Subcutaneous abdominal adipose tissue (tissue), 5 donors: ENCODE measurements around the gene ACSM2B.
"Not testable (repeated sequence)": the region's sequence is repeated elsewhere in the genome, so short reads cannot be mapped to it uniquely, and the experiment has no call there.

Experiments
- H3K27ac ChIP-seq: one replicate; pipeline ENCODE4 v1.7.0; 2013; ENCODE audit warnings: low read depth, mild to moderate bottlenecking, inconsistent platforms, low read length, moderate library complexity
- H3K27me3 ChIP-seq, 5 donors: one replicate each; pipeline ENCODE4 v1.7.0; 2013; ENCODE audit warnings: low read length in 5 of 5, inconsistent platforms in 1 of 5; ENCODE audit not compliant: control insufficient read depth in 5 of 5, insufficient read depth in 4 of 5
- H3K36me3 ChIP-seq, 5 donors: one replicate each; pipeline ENCODE4 v1.7.0; 2013; ENCODE audit warnings: low read length in 5 of 5; ENCODE audit not compliant: control insufficient read depth in 5 of 5, insufficient read depth in 5 of 5
- H3K4me1 ChIP-seq, 5 donors: one replicate each; pipeline ENCODE4 v1.7.0; 2013; ENCODE audit warnings: low read length in 5 of 5, mild to moderate bottlenecking in 3 of 5, moderate library complexity in 1 of 5; ENCODE audit not compliant: control insufficient read depth in 5 of 5, insufficient read depth in 5 of 5
- H3K4me3 ChIP-seq, 5 donors: one replicate each; pipeline ENCODE4 v1.7.0; 2013; ENCODE audit warnings: low read length in 5 of 5, low read depth in 1 of 5
- H3K9ac ChIP-seq, 5 donors: one replicate each; pipeline ENCODE4 v1.7.0; 2013; ENCODE audit warnings: low read length in 5 of 5, mild to moderate bottlenecking in 4 of 5, moderate library complexity in 3 of 5
- H3K9me3 ChIP-seq, 5 donors: one replicate each; pipeline ENCODE4 v1.7.0; 2013; ENCODE audit warnings: low read length in 5 of 5; ENCODE audit not compliant: control insufficient read depth in 5 of 5
- donor health status: healthy.
- donor health status: healthy.
- donor health status: healthy.
- donor health status: healthy.
- donor health status: healthy.

ACSM2B gene

DNA sequence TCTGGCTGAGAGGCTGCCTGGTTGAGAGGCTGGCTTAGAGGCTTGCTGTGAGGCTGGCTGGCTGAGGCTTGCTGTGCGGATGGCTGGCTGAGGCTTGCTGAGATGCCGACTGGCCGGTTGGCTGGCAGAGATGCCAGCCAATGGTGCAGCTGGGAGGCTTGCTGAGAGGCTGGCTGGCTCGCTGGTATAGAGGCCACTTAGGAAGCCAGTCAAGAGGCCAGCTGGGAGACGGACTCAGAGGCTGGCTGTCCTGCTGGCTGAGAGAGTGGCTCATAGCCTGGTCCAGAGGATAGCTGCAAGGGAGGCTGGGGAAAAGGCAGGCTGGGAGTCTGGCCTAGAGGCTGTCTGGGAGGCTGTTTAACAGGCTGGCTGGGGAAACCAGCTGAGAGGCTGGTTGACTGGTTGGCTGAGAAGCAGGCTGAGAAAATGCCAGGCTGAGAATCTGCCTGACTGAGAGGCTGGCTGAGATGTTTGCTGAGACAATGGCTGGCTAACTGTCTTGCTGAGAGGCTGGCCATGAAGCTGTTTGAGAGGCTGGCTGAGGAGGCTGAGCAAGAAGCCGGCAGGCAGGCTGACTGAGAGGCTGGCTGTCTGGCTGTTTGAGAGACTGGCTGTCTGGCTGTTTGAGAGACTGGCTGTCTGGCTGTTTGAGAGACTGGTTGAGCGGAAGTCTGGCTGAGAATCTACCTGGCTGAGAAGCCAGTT, 37.5 kb upstream of the ACSM2B start:
- H3K36me3 ChIP-seq = no peaks in the 10 kb centered on the region

DNA sequence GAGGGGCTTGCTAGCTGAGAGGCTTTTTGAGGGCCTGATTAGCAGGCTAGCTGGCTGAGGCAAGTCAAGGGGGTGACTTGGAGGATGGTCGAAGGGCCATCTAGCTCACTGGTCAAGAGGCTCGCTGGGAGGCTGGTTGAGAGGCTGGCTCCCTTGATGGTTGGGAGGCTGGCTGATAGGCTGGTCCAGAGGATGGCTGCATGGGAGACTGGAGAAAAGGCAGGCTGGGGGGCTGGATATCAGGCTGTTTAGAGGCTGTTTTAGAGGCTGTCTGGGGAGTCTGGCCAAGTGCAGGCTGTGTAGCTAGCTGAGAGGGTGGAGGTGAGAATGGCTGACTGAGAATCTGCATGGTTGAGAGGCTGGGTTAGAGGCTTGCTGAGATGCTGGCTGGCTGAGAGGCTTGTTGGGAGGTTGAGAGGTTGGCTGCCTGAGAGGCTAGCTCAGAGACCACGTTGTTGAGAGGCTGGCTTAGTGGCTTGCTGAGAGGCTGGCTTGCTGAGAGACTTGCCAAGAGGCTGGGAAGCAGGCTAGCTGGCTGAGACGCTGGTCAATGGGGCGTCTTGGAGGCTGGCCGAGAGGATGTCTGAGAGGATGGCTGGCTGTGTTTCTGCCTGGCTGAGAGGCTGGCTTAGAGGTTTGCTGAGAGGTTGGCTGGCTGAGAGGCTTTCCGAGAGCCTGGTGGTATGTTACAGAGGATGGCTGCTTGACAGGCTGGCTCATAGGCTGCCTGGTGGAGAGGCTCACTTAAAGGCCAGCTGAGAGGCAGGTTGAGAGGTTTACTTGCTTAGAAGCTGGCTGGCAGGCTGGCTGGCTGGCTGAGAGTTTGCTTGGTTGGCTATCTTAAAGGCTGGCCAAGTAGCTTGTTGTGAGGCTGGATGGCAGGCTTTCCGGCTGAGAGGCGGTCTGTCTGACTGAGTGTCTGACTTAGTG, 36.6 kb upstream of the ACSM2B start:
- no peaks in the 10 kb centered on the region for H3K27me3 ChIP-seq
- H3K4me1 ChIP-seq = peaks cover 0 to 26% (median 19%) of the 10 kb centered on the region in 5 donors
- no peaks in the 10 kb centered on the region for H3K36me3 ChIP-seq
- no peak overlapping the region for H3K9ac ChIP-seq
- H3K27ac ChIP-seq = no peak overlapping the region
- no peaks in the 10 kb centered on the region for H3K9me3 ChIP-seq
- no peak overlapping the region for H3K4me3 ChIP-seq

More for the DNA sequence above, 37.5 kb upstream of the ACSM2B start:
- Histone ChIP-seq H3K9me3 (no peaks in the 10 kb centered on the region), H3K4me1 (peaks cover 0 to 26% (median 19%) of the 10 kb centered on the region in 5 donors), H3K4me3 (no peak overlapping the region), H3K9ac (no peak overlapping the region), H3K27me3 (no peaks in the 10 kb centered on the region), H3K27ac (no peak overlapping the region)

DNA sequence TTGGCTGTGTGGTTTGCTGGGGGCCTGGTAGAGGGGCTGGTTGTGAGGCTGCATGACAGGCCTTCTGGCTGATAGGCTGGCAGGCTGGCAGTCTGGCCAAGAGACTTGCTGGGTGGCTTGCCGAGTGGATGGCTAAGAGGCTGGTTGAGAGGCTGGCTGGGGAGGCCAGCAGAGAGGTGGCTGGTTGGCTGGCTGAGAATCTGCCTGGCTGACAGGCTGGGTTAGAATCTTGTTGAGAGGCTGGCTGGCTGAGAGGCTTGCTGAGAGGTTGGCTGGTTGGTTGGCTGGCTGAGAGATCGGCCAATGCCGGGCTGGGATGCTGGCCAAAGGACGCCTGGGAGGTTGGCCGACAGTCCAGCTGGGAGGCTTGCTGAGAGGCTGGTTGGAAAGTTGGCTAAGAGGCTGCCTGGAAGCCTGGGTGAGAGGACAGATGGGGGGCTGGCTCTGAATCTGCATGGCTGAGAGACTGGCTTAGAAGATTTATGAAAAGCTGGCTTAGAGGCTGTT, 35.9 kb upstream of the ACSM2B start:
- H3K36me3 ChIP-seq = no peaks in the 10 kb centered on the region
- H3K27me3 ChIP-seq = no peaks in the 10 kb centered on the region
- H3K27ac ChIP-seq = no peak overlapping the region
- no peaks in the 10 kb centered on the region for H3K9me3 ChIP-seq
- peaks cover 0 to 26% (median 19%) of the 10 kb centered on the region in 5 donors for H3K4me1 ChIP-seq
- no peak overlapping the region for H3K4me3 ChIP-seq
- H3K9ac ChIP-seq = no peak overlapping the region

DNA sequence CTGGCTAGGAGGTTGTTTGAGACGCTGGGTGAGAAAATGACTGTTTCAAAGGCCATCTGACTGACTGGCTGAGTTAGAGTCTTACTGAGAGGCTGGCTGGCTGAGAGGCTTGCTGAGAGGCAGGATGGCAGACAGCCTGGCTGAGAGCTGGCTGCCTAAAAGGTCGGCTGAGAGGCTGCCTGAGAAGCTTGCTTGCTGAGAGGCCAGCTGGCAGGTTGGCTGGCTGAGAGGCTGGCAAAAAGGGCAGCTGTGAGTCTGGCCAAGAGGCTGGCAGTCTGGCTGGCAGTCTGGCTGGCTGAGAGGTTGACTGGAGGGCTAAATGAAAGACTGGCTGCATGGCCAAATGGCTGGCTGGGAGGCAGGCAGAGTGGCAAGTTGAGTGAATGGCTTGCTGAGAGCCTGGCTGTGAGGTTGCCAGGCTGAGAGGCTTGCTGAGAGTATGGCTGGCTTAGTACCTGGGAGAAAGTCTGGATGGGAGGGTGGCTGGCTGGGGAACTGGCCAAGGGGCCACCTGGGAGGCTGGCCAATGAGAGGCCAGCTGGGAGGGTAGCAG, 35.3 kb upstream of the ACSM2B start:
- no peak overlapping the region for H3K9ac ChIP-seq
- H3K9me3 ChIP-seq = no peaks in the 10 kb centered on the region
- H3K27ac ChIP-seq = no peak overlapping the region
- no peaks in the 10 kb centered on the region for H3K36me3 ChIP-seq
- peaks cover 0 to 26% (median 19%) of the 10 kb centered on the region in 5 donors for H3K4me1 ChIP-seq
- no peaks in the 10 kb centered on the region for H3K27me3 ChIP-seq
- no peak overlapping the region for H3K4me3 ChIP-seq

DNA sequence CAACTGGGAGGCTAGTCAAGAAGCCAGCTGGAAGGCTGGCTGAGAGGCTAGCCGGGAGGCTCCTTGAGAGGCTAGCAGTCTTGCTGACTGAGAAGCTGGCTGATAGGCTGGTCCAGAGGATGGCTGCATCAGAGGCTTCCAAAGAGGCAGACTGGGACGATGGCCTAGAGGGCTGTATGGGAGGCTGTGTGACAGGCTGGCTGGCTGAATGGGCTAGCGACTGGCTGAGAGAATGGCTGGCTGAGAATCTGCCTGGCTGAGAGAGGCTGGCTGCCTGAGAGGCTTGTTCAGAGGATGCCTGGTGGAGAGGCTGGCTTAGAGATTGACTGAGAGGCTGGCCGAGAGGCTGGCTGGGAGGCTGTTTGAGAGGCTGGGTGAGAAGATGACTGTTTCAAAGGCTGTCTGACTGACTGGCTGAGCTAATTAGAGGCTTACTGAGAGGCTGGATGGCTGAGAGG, 34.8 kb upstream of the ACSM2B start:
- no peaks in the 10 kb centered on the region for H3K27me3 ChIP-seq
- no peaks in the 10 kb centered on the region for H3K36me3 ChIP-seq
- no peak overlapping the region for H3K4me3 ChIP-seq
- H3K27ac ChIP-seq = no peak overlapping the region
- H3K4me1 ChIP-seq = peaks cover 0 to 26% (median 19%) of the 10 kb centered on the region in 5 donors
- no peaks in the 10 kb centered on the region for H3K9me3 ChIP-seq
- no peak overlapping the region for H3K9ac ChIP-seq

DNA sequence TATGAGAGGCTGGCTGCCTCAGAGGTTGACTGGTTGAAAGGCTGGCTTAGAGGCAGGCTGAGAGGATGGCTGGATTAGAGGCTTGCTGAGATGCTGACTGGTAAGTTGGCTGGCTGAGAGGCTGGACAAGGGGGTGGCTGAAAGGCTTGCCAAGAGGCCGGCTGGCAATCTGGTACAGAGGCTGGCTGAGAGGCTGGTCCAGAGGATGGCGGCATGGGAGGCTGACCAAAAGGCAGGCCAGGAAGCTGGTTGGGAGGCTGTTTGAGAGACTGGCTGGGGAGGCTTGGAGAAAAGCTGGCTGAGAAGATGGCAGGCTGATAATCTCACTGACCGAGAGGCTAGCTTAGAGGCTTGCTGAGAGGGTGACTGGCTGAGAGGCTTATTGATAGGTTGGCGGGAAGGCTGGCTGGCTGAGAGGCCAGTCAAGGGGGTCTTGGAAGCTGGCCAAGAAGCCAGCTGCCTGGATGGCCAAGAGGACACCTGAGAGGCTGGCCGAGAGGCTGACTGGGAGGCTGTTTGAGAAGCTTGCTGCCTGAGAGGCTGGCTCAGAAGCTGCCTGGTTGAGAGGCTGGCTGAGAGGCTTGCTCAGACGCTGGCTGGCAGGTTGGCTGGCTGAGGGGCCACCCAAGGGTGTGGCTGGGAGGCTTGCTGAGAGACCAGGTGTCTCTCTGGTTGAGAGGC, 34.2 kb upstream of the ACSM2B start:
- H3K9ac ChIP-seq = no peak overlapping the region
- H3K36me3 ChIP-seq = no peaks in the 10 kb centered on the region
- H3K27me3 ChIP-seq = no peaks in the 10 kb centered on the region
- no peaks in the 10 kb centered on the region for H3K9me3 ChIP-seq
- H3K27ac ChIP-seq = no peak overlapping the region
- H3K4me1 ChIP-seq = peaks cover 0 to 26% (median 19%) of the 10 kb centered on the region in 5 donors
- H3K4me3 ChIP-seq = no peak overlapping the region

DNA sequence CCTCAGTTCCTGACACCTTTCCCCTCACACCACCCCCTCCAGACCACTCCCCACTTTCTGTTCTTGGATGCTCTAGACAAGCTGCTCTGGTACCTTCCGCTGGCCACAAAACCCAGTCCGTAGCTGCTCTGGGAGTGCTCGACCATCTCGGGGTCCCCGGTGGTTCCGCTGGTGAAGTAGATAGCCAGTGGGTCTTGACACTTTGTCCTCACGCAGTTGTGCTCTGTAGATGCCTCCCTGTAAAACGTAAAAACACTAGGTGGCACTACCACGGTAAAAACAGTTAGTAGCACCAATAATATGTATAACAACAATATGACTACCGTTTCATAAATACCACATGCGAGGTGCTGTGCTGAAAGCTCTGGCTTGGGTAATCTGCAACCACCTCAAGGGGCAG, 26.0 kb upstream of the ACSM2B start:
- H3K4me1 ChIP-seq, H3K36me3 ChIP-seq, H3K27me3 ChIP-seq, H3K9ac ChIP-seq, H3K4me3 ChIP-seq, H3K9me3 ChIP-seq, H3K27ac ChIP-seq: not testable (repeated sequence)

DNA sequence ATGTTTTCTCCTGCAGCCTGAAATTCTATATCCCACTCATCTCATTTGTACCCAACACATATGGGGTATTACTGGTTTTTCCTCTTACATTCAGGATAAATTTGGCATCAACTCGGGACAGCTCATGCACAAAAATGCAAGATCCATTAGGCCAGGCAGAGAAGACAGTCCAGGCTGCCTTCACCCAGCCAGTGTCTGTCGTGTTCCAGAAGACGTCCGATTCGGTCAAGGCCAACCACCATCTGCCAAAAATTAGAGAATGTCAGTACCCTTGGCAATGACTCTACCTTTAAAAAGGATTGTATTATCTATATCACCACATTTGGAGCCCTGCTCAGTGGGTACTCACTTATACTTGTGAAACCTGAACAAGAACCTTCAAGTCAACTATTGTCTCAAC, 23.3 kb upstream of the ACSM2B start:
- not testable (repeated sequence) for H3K27me3 ChIP-seq, H3K9me3 ChIP-seq, H3K36me3 ChIP-seq, H3K4me3 ChIP-seq, H3K4me1 ChIP-seq, H3K27ac ChIP-seq, H3K9ac ChIP-seq

DNA sequence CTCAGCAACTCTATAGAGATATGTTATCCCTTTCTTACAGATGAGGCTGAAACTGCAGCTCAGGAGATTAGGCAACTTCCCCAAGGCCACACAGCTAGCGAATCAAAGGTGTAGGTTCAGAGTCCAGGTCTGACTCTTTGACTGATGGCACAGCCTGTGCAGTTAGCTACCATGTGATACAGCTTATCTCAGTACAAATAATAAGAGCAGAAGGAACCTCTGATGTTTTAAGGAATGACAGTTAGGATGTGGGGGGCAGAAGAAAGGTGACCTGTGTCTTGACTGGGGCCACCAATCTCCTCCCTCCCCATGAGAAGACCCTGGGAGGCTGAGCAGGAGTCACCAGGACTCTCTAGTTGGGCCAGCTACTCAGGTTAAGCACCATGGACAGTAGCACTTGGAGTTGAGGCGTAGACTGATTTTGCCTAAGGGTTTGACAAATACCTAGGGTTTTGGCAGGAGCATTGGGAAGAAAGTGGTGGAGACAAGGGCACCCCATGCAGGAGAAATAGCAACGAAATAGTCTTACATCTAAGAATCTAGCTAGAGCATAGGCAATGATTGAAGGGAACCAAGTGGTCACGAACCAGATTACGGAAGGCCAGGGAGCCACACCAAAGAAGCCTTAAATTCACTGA, 22.8 kb upstream of the ACSM2B start:
- peaks cover 0 to 6% (median 0%) of the 10 kb centered on the region in 5 donors for H3K4me1 ChIP-seq
- H3K4me3 ChIP-seq = no peak overlapping the region
- no peaks in the 10 kb centered on the region for H3K27me3 ChIP-seq
- H3K9me3 ChIP-seq = no peaks in the 10 kb centered on the region
- no peak overlapping the region for H3K9ac ChIP-seq
- H3K36me3 ChIP-seq = no peaks in the 10 kb centered on the region
- H3K27ac ChIP-seq = no peak overlapping the region
